ENCODE data around the gene KCP. TPM values are rescaled to one million over a fixed set of nuclear protein-coding genes. Genes with fewer than 3 reads are reported as not detected.

Gene KCP
- total RNA-seq, 1 experiment from 2014 or later, result 1.6 TPM

- no peak for TF ChIP-seq YY1 (IDR thresholded peaks at IDR 0.05; ENCODE audit: extremely low read depth, insufficient replicate concordance, low read depth, low read length)
- no peak for TF ChIP-seq FOSL1 (IDR thresholded peaks at IDR 0.05; ENCODE audit: low read depth)
- TF ChIP-seq TCF7L2 (IDR thresholded peaks at IDR 0.05; ENCODE audit: borderline replicate concordance, extremely low read depth, insufficient read depth, insufficient read length), result no peak
- TF ChIP-seq SP1 (IDR thresholded peaks at IDR 0.05; ENCODE audit: low read depth), result no peak
- TF ChIP-seq SIN3A (IDR thresholded peaks at IDR 0.05; ENCODE audit: low read depth), result no peak
- no peak for TF ChIP-seq REST (IDR thresholded peaks at IDR 0.05; ENCODE audit: low read depth)
These were observed 54.3 kb downstream of the KCP start (continued) for GRCh38 chr7:128856001-128856718.

GRCh38 chr7:128855559-128855958 lies 55.0 kb downstream of the KCP start:
- no peaks in the 10 kb centered on the region for H3K9me3 ChIP-seq (ENCODE audit: control insufficient read depth in 1 of 2, insufficient read depth in 1 of 2, low read depth in 1 of 2, low read length in 2 of 2)
- no peaks in the 10 kb centered on the region for H3K4me1 ChIP-seq (ENCODE audit: control insufficient read depth in 1 of 2, insufficient read depth in 2 of 2, low read length in 2 of 2)
- no peak overlapping the region for H2AFZ ChIP-seq (ENCODE audit: low read depth, low read length, poor library complexity, severe bottlenecking)
- no peak for ATAC-seq
- no peak overlapping the region for H3K4me3 ChIP-seq (replicated peaks in 1 of 2; ENCODE audit: low read depth in 1 of 2, low read length in 2 of 2)
- no peak overlapping the region for H3K27ac ChIP-seq (ENCODE audit: low read depth, low read length)
- no peaks in the 10 kb centered on the region for H3K79me2 ChIP-seq (ENCODE audit: insufficient read depth, low read length)
- RAD21 ChIA-PET (ENCODE audit: low non-redundant PET in 1 of 2, low total read pairs in 2 of 2, uncharacterized antibody in 2 of 2, unreplicated experiment in 2 of 2), result no interaction called here
- peaks cover 0 to 1% of the 10 kb centered on the region in 2 experiments; a peak in 1 of 4 replicates for H3K36me3 ChIP-seq (ENCODE audit: control insufficient read depth in 1 of 2, insufficient read depth in 2 of 2, low read length in 2 of 2)
- no peak for DNase-seq (ENCODE audit: low read depth, low spot score)
- H3K4me2 ChIP-seq (ENCODE audit: low read length), result no peak overlapping the region
- no peaks in the 10 kb centered on the region for H3K27me3 ChIP-seq (ENCODE audit: insufficient read depth, low read length)
- no peak for TF ChIP-seq RAD21 (IDR thresholded peaks at IDR 0.05; ENCODE audit: low read depth)
- no peak for TF ChIP-seq ELF1 (IDR thresholded peaks at IDR 0.05; ENCODE audit: borderline replicate concordance, low read depth)
- no peak for TF ChIP-seq SIN3A (IDR thresholded peaks at IDR 0.05; ENCODE audit: low read depth)
- TF ChIP-seq EGR1 (IDR thresholded peaks at IDR 0.05; ENCODE audit: low read depth), result no peak
- TF ChIP-seq SP1 (IDR thresholded peaks at IDR 0.05; ENCODE audit: low read depth), result no peak
- CTCF ChIA-PET, result no interaction called here
- no TSS peak for BruUV-seq (replicated peaks)
- no peaks in the 10 kb centered on the region for H4K20me1 ChIP-seq (ENCODE audit: insufficient read depth)
- no peaks in the 10 kb centered on the region for H3K9me2 ChIP-seq (ENCODE audit: insufficient read depth)
- POLR2A ChIA-PET, result no interaction called here
- H3K9ac ChIP-seq (ENCODE audit: low read length), result no peak overlapping the region
- intact Hi-C loops (cut with micrococcal nuclease), result no loop called here

Data from HCT116 (cell line).